ENCODE measurements around the gene RNF126.
A peak's percentile ranks its signal among the peaks of the same experiment; 100 is the strongest.

RNF126 gene

DNA sequence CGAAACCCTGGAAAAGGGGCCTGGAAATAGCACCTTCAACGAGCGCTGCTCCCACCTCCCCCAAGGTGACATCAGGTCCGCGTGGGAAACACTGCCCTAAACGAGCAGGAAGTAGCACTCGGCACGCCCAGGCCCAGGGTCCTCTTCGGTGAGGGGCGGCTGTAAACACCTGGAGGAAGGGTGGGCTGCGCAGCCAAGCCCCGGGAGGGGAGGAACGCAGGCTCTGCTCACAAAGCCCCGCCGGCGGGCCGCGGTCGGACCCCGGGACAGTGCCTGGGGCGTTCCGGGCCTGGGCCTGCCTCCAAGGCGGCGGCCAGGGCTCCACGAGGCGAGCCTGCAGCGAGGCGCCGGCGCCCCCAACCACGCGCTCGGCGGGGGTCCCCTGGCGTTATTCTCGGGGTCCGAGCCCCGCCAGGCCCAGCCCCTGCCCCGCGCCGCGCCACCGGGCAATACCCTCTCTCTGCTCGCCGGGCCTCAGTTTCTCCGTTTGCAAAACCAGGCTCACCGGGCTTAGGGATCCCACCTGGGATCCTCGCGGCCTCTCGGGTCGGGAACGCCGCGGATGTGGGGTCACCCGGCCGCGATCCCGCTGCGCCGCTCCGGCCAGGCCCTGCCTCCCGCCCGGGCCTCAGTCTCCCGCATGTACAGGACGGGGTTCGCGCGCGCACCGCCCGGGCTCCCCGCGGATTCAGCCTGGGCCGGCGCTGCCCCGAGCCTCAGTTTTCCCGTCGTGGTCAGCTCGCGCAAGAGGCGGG is 630 bp downstream of the RNF126 start:
- peak; percentile 62 for DNase-seq

DNA sequence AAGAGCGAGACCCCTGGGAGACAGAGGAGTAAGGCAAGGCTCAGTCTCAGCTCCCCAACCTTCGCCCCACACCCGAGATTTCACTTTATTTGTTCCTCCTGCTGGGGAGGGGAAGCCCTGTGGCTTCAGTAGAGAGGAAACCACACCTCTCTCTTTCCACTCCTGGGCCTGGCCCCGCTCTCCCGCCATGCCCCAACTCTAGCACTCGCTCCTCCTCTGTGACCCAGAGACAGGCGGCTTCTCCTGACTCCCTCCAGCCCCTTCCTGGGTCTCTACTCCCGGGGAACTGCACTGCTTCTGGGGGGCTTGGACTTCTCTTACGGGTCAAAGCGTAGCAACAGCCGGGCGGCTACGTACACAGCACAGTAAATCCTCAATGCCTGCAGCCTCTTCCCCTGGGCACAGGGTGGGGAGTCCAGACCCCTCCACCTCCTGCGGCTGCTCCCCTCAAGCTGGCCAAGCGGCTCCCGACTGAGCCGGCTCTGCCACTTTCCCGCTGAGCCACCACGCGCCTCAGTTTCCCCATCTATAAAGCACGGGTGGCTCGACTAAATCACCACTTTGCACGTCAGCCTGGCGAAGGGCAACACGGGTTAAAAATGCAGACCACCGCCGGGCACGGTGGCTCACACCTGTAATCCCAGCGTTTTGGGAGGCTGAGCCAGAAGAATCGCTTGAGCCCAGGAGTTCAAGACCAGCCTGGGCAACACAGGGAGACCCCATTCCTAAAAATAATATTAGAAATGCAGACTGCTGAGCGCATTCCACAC is 1.4 kb downstream of the RNF126 start:
- DNase-seq: peak; percentile 45

DNA sequence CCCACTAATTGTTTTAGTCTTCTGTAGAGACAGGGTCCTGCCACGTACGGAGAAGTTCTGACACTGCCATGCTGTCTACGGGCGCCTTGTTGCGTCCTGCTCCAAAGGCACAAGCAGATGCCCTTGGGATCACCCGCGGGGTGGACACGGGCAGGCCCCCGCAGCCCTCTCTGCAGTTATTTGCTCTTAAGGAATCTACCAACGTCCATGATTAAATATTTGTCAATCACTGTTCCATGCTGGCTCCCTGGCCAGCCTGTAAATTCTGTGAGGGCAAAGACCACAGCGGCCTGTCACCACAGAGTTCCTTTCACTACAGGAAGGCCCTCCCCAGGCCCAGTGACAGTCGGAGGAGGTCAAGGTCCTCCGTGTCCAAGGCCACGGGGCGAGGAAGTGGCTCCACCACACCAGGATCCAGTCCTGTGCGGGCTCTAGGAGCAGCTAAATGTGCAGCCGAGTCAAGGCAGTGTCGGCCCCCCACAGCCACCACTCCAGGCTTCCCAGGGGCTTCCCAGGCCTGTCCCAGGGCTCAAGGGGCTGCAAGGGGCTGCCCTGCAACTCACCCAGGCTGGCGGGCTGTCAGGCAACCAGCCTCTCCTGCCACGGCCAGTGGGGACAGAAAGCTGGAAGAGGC is 2.1 kb downstream of the RNF126 start:
- no peak for DNase-seq

DNA sequence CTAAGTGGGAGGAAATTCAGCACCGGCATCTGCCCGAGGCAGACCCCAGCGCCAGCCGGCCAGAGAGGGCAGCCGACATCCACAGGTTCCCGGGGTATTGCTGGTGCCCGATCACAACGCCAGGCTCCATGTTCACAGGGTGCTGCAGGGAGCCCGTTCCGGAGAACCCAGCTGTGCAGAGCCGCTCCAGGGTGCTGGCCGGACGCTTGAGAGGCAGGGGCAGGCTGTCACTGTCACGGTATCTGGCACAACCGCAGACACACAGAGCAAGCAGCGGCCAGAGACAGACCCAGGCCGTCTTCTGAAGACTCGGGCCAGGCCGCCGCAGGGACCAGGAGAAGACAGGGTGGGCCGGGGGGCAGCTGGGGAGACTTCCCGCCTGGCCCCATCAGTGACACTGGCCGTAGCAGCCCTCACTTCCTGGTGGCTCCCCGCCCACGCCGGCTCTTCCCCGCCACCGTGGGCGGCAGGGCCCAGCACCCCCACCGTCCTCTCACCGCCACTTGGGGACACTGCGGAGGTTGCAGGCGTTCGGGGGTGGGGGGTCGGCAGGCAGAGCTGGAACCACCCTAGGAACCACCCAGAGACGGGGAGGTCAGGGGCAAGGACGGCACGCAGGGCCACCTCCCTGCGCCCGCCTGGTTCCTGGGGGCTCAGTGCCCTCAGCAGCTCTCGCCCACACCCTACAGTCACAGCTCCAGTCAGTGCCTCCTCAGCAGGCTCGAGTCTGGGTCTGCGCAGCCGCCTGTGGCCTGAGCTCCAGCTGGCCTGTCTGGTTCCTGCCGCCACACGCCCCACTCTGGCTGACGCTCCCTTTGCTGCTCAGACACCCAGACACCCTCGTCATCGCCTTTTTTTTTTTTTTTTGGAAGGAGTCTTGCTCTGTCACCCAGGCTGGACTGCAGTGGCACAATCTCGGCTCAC is 3.8 kb downstream of the RNF126 start:
- DNase-seq: peak; percentile 38

DNA sequence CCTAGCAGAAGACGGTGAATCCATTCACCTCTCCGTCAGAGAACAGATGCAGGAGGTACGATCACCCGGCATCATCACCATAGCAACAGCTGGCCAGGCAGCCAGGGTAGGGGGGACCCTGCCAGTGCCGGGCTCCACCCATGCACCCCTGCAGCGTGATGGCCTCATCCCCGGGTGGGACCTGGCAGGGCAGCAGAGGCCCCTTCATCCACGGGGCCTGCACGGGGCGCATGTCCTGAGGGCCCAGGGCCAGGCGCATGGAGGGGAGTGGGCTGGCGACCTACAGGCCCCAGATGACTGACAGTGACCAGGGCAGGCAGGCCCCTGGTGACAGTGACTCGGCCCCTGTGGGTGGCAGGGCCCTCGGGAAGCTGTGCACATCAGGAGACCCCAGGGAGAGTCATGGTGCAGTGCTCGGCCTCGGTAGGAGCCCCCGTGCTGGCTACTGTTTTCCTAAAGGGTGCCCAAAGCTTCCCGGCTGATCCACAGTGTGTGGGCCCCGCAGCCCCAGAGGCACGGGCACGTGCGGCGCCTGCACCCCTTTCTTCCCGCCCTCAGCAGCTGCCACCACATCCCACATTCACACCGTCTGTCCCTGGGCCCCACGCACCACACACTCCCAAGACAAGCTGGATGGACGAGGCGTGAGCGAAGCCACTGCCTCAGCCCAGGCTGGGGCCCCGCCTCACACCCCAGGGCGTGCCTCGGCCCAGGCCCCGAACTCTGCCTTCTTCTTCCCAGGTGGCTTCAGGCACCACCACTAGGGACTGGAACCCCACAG is 4.8 kb downstream of the RNF126 start:
- DNase-seq: no peak

DNA sequence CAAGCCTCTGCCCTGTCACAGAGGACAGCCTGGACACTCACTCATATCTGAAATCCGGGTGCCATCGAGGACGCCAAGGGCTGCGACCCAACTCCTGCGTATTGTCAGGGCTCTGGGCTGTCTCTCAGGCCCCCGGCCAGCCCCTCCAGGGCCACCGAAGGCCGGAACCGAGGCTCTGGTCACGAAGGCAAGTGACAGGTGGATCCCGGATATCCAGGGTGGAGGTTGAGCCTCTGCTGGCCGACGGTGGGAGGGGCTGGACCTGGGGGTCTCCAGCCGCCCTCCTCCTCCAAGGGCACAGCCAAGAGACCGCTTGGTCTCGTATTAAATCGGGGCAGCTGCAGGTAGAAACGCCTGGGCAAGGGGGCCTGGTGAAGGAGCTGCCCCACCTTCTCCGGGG is 5.4 kb downstream of the RNF126 start:
- no peak for DNase-seq

DNA sequence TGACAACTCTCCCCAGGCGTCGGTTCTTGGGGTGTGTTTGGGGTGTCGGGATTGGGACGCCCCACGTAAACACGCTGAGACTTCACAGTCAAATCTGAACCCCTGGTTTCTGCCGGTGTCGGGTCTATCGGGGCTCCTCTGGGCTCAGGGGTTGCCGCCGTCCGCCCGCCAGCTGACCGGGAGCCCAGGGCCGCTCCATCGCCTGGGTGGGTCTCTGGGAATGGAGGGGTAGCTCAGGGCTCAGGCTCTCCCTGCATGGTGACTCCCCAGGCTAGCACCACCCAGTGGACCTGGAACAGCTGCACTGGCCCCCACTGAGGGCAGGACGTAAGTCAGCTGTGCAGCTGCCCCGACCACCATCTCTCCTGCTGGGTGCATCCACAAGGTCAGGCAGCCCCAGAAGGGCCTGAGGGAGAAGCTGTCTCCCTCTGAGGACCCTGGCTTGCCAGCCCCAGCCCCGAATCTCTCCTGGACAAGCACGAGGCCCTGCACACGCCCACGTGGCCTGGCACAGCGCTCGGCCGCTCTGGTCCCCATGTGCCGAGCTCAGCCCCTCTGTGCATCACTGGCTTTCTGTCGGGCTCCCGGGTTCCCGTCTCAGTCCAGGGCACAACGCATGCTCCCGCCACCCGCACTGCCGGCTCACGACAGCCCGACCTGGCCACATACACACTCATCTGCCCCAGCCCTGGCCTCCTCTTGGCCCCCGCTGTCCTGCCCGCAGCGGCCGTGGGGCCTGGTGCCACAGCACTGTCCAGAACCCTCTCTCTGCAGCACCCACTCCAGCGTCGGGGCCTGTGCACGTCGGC is 6.1 kb downstream of the RNF126 start:
- DNase-seq: no peak

DNA sequence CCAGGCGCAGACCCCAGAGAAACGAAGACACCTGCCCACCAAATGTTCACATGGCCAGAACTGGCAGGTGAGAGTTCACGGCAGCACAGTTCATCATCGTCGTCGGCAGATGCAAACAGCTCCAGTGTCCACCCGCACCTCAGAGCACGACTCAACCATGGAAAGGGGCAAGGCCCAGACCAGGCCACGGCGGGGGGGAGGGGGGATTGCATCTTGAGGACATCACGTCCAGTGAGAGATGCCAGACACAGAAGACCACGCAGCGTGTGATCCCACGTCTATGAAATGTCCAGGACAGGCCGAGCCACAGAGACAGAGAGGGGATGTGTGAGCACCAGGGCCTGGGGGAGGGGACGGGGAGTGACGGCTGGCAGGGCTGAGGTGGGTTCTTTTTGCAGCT is 7.3 kb downstream of the RNF126 start:
- DNase-seq: no peak

DNA sequence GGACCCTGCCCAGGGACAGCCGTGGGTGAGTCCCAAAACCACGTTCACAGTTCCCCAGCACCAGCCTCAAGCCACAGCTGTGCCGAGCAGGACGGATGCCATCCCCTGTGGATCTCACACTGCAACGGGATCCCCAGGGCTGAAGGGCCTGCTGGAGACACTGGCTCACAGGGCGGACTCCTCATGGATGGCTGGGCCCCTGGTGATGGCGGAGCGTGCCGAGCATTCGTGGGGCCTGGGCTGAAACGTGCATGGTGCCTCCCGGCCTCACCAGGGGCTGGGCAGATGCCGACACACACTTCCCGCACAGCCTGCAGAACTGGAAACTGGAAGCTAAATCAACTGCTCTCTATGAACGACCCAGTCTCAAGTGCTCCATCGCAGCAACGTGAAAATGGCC is 9.6 kb downstream of the RNF126 start:
- no peak for DNase-seq

DNA sequence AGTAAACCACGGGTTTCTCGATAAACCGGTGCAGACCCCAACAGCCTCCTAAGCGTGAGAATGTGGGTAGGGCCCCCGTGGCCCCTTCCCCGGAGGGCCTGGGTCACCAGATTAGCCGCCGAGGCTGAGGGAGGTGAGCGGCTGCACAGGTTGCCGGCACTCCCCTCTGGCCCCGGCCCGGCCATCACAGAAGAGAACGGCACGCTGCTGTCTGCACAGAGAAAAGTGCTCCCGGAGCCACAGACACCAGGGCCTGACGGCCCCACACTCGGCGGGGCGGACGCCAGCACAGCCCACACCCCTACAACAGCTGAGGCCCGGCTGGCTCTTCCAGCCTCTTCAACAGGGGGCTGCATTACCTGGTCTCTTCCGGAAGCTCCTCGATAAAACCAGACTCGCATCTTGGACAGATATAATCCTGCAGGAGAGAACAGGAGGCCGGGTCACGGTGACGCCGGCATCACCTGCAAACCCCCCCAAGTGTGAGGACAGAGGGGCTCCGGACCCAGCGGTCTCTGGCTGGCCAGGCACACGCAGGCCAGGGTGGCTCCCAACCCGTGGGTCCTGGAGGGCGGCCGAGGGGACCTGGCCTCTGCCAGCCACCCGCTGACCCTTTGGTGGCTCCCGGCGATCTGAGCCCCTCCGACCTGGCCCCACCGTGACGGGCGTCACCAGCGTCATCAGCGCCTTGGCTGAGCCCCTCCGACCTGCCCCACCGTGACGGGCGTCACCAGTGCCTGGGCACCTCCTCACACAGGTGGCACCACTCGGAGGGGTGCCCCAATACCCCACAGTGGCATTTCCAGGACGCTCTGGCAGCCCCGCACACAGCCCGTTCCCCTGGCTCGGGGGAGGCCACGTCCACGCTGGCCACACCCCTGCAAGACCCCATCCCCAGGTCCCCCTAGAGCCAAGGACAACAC is 10.3 kb downstream of the RNF126 start:
- DNase-seq: no peak

DNA sequence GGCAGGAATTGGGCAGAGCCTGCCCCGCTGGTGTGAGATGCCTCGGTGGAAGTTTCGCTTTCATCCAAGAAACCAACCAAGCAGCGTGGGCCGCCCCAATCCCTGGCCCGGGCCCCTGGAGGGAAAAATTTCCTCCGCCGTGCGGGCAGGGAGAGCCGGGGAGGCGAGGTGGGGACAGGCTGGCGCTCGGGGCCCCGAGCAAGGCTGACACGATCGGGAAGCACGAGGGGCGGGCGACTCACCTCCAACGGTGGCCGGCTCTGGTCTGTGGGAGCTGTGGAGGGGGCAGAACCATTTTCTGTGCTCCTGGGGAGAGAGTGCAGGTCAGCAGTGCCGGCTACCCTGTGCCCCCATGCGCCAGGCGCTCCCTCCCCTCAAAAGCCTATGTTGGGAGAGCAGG is 11.0 kb downstream of the RNF126 start:
- DNase-seq: no peak

DNA sequence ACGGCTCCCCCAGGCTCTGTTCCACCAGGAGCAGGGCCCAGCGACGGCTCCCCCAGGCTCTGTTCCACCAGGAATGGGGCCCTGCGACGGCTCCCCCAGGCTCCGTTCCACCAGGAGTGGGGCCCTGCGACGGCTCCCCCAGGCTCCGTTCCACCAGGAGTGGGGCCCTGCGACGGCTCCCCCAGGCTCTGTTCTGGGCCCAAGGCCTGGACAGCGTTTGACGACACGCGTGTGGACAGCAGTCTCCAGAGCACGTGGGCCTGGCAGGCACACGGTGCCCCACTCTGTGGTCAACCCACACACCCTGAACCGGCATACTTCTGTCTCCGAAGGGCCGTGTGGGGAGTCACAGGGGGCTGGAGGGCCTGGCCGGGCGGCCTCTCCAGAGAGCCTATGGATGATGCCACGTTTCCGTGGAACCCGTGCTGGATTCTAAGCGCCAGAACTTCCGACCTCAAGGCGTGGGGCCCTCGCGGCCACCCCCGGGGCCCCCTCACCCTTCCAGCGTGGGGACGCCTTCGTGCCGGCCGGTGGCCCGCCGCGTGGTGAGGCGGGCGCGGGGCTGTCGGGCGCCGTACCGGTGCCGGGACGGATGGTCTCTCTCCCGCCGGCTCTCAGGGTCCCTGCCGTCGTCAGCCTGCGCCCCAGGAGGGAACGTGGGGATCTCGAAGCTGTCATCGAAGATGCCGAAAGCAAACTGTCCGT is 11.7 kb downstream of the RNF126 start:
- no peak for DNase-seq

DNA sequence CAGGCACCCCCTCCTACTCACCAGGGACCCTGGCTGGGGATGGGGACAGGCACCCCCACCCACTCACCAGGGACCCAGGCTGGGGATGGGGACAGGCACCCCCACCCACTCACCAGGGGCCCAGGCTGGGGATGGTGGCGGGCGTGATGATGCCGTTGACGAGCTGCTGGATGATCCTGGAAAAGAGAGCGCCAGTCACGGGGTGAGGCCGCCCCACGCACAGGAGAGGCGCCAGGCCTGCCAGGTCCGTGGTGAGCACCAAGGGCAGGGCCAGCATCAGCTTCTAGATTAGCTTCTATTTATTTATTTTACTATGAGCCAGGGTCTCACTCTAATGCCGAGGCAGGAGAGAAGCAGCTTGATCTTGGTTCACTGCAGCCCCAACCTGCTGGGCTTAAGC is 12.9 kb downstream of the RNF126 start:
- DNase-seq: no peak

DNA sequence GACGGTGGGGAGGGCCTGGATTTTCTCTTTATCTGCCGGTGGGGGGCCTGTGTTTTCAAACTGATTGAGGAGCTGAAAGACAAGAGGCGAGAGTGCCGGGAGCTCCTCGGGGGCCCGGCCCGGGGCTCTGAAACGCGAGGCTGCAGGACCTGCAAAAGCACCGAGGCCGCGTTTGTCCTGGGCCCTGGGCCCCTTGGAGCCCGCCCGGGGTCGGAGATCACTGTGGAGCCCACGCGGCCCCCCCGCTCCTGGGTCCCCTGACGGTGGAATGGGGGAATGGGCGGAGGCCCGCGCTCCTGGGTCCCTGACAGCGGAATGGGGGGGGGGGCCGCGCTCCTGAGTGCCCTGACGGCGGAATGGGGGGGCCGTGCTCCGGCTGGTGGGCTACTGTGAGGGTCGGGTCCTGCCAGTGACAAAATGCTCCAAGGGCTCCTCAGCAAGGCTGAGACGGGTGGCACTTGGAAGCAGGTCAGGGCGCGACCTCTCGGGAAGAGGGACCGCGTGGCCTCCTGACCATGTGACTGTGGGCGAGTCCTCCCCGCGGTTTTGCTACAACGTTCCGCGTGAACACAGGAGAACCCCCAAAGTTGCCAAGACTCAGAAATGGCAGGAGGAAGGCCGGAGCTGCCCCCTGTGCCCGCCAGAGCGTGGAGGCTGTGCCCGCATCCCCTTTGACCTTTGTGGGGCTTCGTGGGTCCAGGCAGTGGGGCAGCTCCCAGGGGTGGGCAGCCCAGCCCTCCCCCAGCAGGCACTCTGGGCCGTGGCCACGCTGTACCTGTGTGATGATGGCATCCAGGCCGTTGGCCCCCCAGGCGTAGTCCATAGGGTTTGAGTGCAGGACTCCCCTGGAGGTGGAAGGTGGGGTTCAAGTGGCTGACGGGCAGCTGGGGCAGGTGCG is 13.9 kb downstream of the RNF126 start:
- no peak for DNase-seq

DNA sequence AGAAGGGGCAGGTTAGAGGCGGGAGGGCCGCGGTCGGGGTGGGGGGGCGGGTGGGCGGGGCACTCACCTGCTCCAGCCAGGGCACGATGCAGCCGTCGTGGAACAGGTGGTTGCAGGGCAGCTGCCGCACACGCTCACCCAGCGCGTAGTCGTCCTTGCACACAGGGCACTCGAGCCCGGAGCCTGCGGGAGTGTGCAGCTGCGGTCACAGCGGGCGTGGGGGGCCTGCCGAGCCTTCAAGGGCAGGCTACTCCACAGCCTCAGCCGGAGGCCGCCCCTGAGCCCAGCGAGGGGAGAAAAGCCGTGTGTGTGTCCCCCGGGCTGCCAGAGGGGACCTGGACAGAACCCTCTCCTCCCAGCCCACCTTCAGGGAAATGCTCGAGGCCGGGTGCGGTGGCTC is 14.7 kb downstream of the RNF126 start:
- DNase-seq: no peak

DNA sequence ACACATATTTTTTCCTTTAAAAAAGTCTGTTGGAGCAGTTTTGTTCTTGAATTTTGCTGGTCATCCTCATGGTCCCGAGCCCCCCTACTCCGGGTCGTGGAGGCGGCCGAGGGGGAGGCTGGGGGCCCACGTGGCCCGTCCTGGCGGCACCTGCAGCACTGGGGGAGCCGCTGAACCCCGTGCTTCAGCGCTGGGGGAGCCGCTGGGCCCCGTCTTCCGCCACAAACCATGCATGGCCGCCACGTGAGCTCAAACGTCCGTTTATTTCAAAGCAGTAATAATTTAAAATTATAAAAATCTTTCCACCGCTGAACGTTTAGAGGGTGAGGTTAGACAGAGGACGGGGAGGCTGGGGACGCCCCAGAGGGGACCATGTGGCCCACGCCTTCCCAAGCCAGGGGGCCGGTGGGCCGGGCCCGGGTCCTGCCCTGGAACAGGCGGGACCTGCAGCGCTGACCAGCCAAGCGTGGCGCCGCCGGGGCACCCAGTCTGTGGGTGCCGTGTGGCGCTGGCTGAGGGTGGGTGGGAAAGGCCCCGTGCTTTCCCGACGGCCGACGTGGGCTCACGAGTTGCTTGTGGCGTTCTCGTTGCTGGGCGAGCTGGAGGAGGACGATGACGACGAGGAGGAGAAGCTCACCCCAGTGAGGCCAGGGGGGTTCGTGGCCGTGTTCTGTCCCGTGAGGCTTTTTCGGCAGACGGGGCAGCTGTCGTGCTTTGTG is 15.3 kb downstream of the RNF126 start:
- DNase-seq: no peak

DNA sequence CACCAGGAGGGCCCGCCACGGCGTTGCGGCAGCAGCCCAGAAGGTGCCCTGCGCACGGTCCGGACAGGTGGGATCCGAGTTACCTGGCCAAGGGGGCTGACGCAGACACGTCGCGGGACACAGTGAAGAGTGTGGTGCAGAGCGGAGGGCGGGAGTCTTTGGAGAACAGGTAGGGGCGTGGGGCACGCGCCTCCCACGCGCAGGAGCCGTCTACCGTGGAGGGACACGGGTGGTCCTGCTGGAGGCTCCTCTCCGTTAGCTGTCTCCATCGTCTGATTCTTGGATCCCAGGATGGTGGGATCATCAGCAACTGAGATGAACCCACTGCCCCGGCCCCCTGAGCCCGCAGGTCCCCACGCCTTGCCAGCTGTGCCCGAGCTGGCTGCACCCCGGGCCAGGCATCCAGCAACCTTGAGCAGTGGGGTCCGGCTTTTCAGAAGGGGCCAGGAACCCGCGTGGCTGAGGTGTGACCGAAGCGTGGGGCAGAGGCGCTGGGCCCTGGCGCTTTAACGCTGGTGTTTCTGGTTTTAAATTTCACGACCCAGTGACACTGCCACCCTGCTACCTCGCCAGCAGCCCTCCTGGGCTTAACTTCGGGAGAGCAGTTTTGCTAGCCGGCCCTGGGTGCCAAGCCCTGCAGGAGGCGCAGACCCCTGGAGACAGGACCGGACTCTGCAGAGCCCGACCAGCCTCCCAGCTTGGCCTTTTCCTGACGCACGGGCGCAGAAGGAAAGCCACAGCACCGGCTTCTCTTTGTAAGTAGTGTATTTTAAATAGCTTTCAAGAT is 16.0 kb downstream of the RNF126 start:
- DNase-seq: no peak

Measured in inflammatory macrophage treated with lipopolysaccharide for 4 hours (primary cell).